ENCODE data around the gene TTN. TPM values are rescaled to one million over a fixed set of nuclear protein-coding genes. Genes with fewer than 3 reads are reported as not detected.

TTN gene
- total RNA-seq, 1 donor from 2014 or later = 4,176 TPM

GRCh38 chr2:178819992-178820391 is 12.8 kb upstream of the TTN start:
- intact Hi-C loops (cut with DNase I) = no loop called here
- no peak for DNase-seq (ENCODE audit: low spot score)

- no peak for DNase-seq (ENCODE audit: low spot score)
- intact Hi-C loops (cut with DNase I) = no loop called here
Observed at GRCh38 chr2:178819147-178819875, 12.1 kb upstream of the TTN start.

GRCh38 chr2:178811901-178812300 is 4.7 kb upstream of the TTN start:
- no peak for DNase-seq (ENCODE audit: low spot score)
- intact Hi-C loops (cut with DNase I) = no loop called here

GRCh38 chr2:178811045-178811444 is 3.8 kb upstream of the TTN start:
- DNase-seq (ENCODE audit: low spot score) = no peak
- intact Hi-C loops (cut with DNase I) = no loop called here

- intact Hi-C loops (cut with DNase I) = no loop called here
- no peak for DNase-seq (ENCODE audit: low spot score)
Observed at GRCh38 chr2:178810422-178810821, 3.2 kb upstream of the TTN start.

- DNase-seq (ENCODE audit: low spot score) = no peak
- intact Hi-C loops (cut with DNase I) = loop anchor here (2.0 kb wide), 1 partner anchor 58 kb away; no protein-coding TSS in a partner anchor
Observed at GRCh38 chr2:178806543-178806942, 680 bp downstream of the TTN start.

GRCh38 chr2:178805457-178805856 is 1.8 kb downstream of the TTN start:
- intact Hi-C loops (cut with DNase I) = no loop called here
- DNase-seq (ENCODE audit: low spot score) = no peak

GRCh38 chr2:178804791-178805190 is 2.4 kb downstream of the TTN start:
- DNase-seq (ENCODE audit: low spot score) = no peak
- intact Hi-C loops (cut with DNase I) = no loop called here

GRCh38 chr2:178800510-178800909 is 6.7 kb downstream of the TTN start:
- DNase-seq (ENCODE audit: low spot score) = no peak
- intact Hi-C loops (cut with DNase I) = no loop called here

- intact Hi-C loops (cut with DNase I) = no loop called here
- DNase-seq (ENCODE audit: low spot score) = no peak
Observed at GRCh38 chr2:178799305-178799704, 7.9 kb downstream of the TTN start.

GRCh38 chr2:178796079-178796677 is 11.0 kb downstream of the TTN start:
- DNase-seq (ENCODE audit: low spot score) = no peak
- intact Hi-C loops (cut with DNase I) = loop anchor here (1.0 kb wide), 1 partner anchor 118 kb away; no protein-coding TSS in a partner anchor

- intact Hi-C loops (cut with DNase I) = no loop called here
- DNase-seq (ENCODE audit: low spot score) = no peak
Observed at GRCh38 chr2:178787934-178788333, 19.3 kb downstream of the TTN start.

- intact Hi-C loops (cut with DNase I) = no loop called here
- no peak for DNase-seq (ENCODE audit: low spot score)
Observed at GRCh38 chr2:178787155-178787554, 20.1 kb downstream of the TTN start.

- intact Hi-C loops (cut with DNase I) = no loop called here
- no peak for DNase-seq (ENCODE audit: low spot score)
Observed at GRCh38 chr2:178783889-178784288, 23.3 kb downstream of the TTN start.

GRCh38 chr2:178782236-178782635 is 25.0 kb downstream of the TTN start:
- DNase-seq (ENCODE audit: low spot score) = no peak
- intact Hi-C loops (cut with DNase I) = no loop called here

GRCh38 chr2:178777577-178777976 is 29.6 kb downstream of the TTN start:
- intact Hi-C loops (cut with DNase I) = no loop called here
- no peak for DNase-seq (ENCODE audit: low spot score)

- no peak for DNase-seq (ENCODE audit: low spot score)
Observed at GRCh38 chr2:178776751-178777150, 30.5 kb downstream of the TTN start.

GRCh38 chr2:178775975-178776374 is 31.2 kb downstream of the TTN start:
- DNase-seq (ENCODE audit: low spot score) = no peak
- intact Hi-C loops (cut with DNase I) = no loop called here

More at GRCh38 chr2:178776751-178777150, 30.5 kb downstream of the TTN start:
- intact Hi-C loops (cut with DNase I) = no loop called here

- DNase-seq (ENCODE audit: low spot score) = no peak
- intact Hi-C loops (cut with DNase I) = no loop called here
Observed at GRCh38 chr2:178770518-178770917, 36.7 kb downstream of the TTN start.

- intact Hi-C loops (cut with DNase I) = no loop called here
- no peak for DNase-seq (ENCODE audit: low spot score)
Observed at GRCh38 chr2:178767094-178768060, 39.8 kb downstream of the TTN start.

Data from cardiac septum (tissue), 1 donor.